ENCODE data around the gene MPRIP.
"Not testable (repeated sequence)": the region's sequence is repeated elsewhere in the genome, so short reads cannot be mapped to it uniquely, and the experiment has no call there.

Gene MPRIP

GRCh38 chr17:17042384-17042736 is at the start of gene MPRIP:
Gene MPRIP (plus strand): TSS chr17:17042457. CDS start chr17:17042849, 392 bp downstream.
- DNase-seq (ENCODE audit: low spot score), result no peak

- DNase-seq (ENCODE audit: low spot score), result no peak
Observed at GRCh38 chr17:16994631-16995030, 47.6 kb upstream of the MPRIP start.

- DNase-seq (ENCODE audit: low spot score), result no peak
Observed at GRCh38 chr17:16995930-16996329, 46.3 kb upstream of the MPRIP start.

- DNase-seq (ENCODE audit: low spot score), result not testable (repeated sequence)
Observed at GRCh38 chr17:16996726-16997125, 45.5 kb upstream of the MPRIP start.

- DNase-seq (ENCODE audit: low spot score), result peak; percentile 59
Observed at GRCh38 chr17:16997514-16998429, 44.5 kb upstream of the MPRIP start.

GRCh38 chr17:16999931-17000625 is 42.2 kb upstream of the MPRIP start:
- no peak for DNase-seq (ENCODE audit: low spot score)

GRCh38 chr17:17001076-17001777 is 41.0 kb upstream of the MPRIP start:
- DNase-seq (ENCODE audit: low spot score), result no peak

- peak; percentile 86 for DNase-seq (ENCODE audit: low spot score)
Observed at GRCh38 chr17:17001874-17002520, 40.3 kb upstream of the MPRIP start.

GRCh38 chr17:17002731-17003715 is 39.2 kb upstream of the MPRIP start:
- not testable (repeated sequence) for DNase-seq (ENCODE audit: low spot score)

- DNase-seq (ENCODE audit: low spot score), result no peak
Observed at GRCh38 chr17:17004251-17004996, 37.8 kb upstream of the MPRIP start.

GRCh38 chr17:17004997-17005614 is 37.2 kb upstream of the MPRIP start:
- DNase-seq (ENCODE audit: low spot score), result not testable (repeated sequence)

- DNase-seq (ENCODE audit: low spot score), result not testable (repeated sequence)
Observed at GRCh38 chr17:17007891-17008290, 34.4 kb upstream of the MPRIP start.

GRCh38 chr17:17008621-17009397 is 33.4 kb upstream of the MPRIP start:
- DNase-seq (ENCODE audit: low spot score), result not testable (repeated sequence)

- DNase-seq (ENCODE audit: low spot score), result not testable (repeated sequence)
Observed at GRCh38 chr17:17009972-17010371, 32.3 kb upstream of the MPRIP start.

GRCh38 chr17:17010545-17011034 is 31.7 kb upstream of the MPRIP start:
- not testable (repeated sequence) for DNase-seq (ENCODE audit: low spot score)

- peak; percentile 69 for DNase-seq (ENCODE audit: low spot score)
Observed at GRCh38 chr17:17011043-17011907, 31.0 kb upstream of the MPRIP start.

Measured in hepatic stellate cell (primary cell).